ENCODE results near the gene GRN. TPM values are rescaled to one million over a fixed set of nuclear protein-coding genes. Genes with fewer than 3 reads are reported as not detected.

Gene GRN
- total RNA-seq, 1 experiment from 2014 or later: 206 TPM

- CTCF ChIA-PET: interaction anchor here (0.7 to 2.1 kb wide), 14 partner anchors 8 to 426 kb away, joined by 3 to 12 read pairs (median 5); partner anchors contain the start of genes GRN and HROB
- RAD21 ChIA-PET (ENCODE audit: low non-redundant PET in 1 of 2, low total read pairs in 2 of 2, uncharacterized antibody in 2 of 2, unreplicated experiment in 2 of 2): no interaction called here
- H3K36me3 ChIP-seq (ENCODE audit: control insufficient read depth in 1 of 2, insufficient read depth in 2 of 2, low read length in 2 of 2): no peaks in the 10 kb centered on the region
- DNase-seq (ENCODE audit: low read depth, low spot score) (no peak), ATAC-seq (peak; percentile 87)
- peaks cover 7 to 27% of the 10 kb centered on the region in 2 experiments; a peak in 3 of 4 replicates for H3K4me1 ChIP-seq (ENCODE audit: control insufficient read depth in 1 of 2, insufficient read depth in 2 of 2, low read length in 2 of 2)
- BruUV-seq (replicated peaks): no TSS peak
- H3K9me3 ChIP-seq (ENCODE audit: control insufficient read depth in 1 of 2, insufficient read depth in 1 of 2, low read depth in 1 of 2, low read length in 2 of 2): no peaks in the 10 kb centered on the region
- H3K9me2 ChIP-seq (ENCODE audit: insufficient read depth): no peaks in the 10 kb centered on the region
- H3K9ac ChIP-seq (ENCODE audit: low read length): peak within 1 kb of the TSS; percentile 74
- H3K4me2 ChIP-seq (ENCODE audit: low read length): peak within 1 kb of the TSS; percentile 93
- H3K27ac ChIP-seq (ENCODE audit: low read depth, low read length): peak within 1 kb of the TSS; percentile 72; the same call in 1 of the 2 replicates
- no peaks in the 10 kb centered on the region for H4K20me1 ChIP-seq (ENCODE audit: insufficient read depth)
- no peaks in the 10 kb centered on the region for H3K27me3 ChIP-seq (ENCODE audit: insufficient read depth, low read length)
- intact Hi-C loops (cut with micrococcal nuclease): loop anchor here (10.0 kb wide), 1 partner anchor 459 kb away; the partner anchor contains the start of gene MPP2
- H2AFZ ChIP-seq (ENCODE audit: low read depth, low read length, poor library complexity, severe bottlenecking): peak within 1 kb of the TSS; percentile 14
- POLR2A ChIA-PET: interaction anchor here (0.6 to 1.0 kb wide), 2 partner anchors 22 to 164 kb away, joined by 3 read pairs; partner anchors contain the start of gene ATXN7L3
- H3K4me3 ChIP-seq (replicated peaks in 1 of 2; ENCODE audit: low read depth in 1 of 2, low read length in 2 of 2): peak within 1 kb of the TSS; percentile 60 to 75
- H3K79me2 ChIP-seq (ENCODE audit: insufficient read depth, low read length): no peaks in the 10 kb centered on the region
- peak; percentile 79 for TF ChIP-seq POLR2AphosphoS5 (IDR thresholded peaks at IDR 0.05; ENCODE audit: low read depth, low read length)
- TF ChIP-seq YY1 (IDR thresholded peaks at IDR 0.05; ENCODE audit: extremely low read depth, insufficient replicate concordance, low read depth, low read length): no peak
- TF ChIP-seq SP1 (IDR thresholded peaks at IDR 0.05; ENCODE audit: low read depth): no peak
- TF ChIP-seq ZFX (IDR thresholded peaks at IDR 0.05): peak; percentile 37; the same call in 1 of the 2 replicates
- TF ChIP-seq ZNF274 (IDR thresholded peaks at IDR 0.05; ENCODE audit: low read depth, low read length): no peak
- no peak for TF ChIP-seq MAX (IDR thresholded peaks at IDR 0.05)
- TF ChIP-seq EZH2phosphoT487 (IDR thresholded peaks at IDR 0.05; ENCODE audit: borderline replicate concordance): no peak
- TF ChIP-seq CTCF (IDR thresholded peaks at IDR 0.05 in 2 of 3, conservative IDR thresholded peaks at IDR 0.05 in 1 of 3; ENCODE audit: borderline replicate concordance in 1 of 3, insufficient read depth in 1 of 3, low read depth in 2 of 3, low read length in 2 of 3): peak; percentile 26 to 56 (median 42); a peak in 5 of 6 replicates
- TF ChIP-seq TCF7L2 (IDR thresholded peaks at IDR 0.05; ENCODE audit: borderline replicate concordance, extremely low read depth, insufficient read depth, insufficient read length): no peak
- TF ChIP-seq RAD21 (IDR thresholded peaks at IDR 0.05; ENCODE audit: low read depth): no peak
- no peak for TF ChIP-seq ZBTB33 (IDR thresholded peaks at IDR 0.05; ENCODE audit: extremely low read depth, insufficient replicate concordance, low read length)
- TF ChIP-seq ATF3 (IDR thresholded peaks at IDR 0.05): no peak
- TF ChIP-seq SIN3A (IDR thresholded peaks at IDR 0.05; ENCODE audit: low read depth): no peak
- no peak for TF ChIP-seq JUND (IDR thresholded peaks at IDR 0.05)
- no peak for TF ChIP-seq EGR1 (IDR thresholded peaks at IDR 0.05; ENCODE audit: low read depth)
- no peak for TF ChIP-seq FOSL1 (IDR thresholded peaks at IDR 0.05; ENCODE audit: low read depth)
- TF ChIP-seq EZH2 (IDR thresholded peaks at IDR 0.05): no peak
- TF ChIP-seq CBX3 (IDR thresholded peaks at IDR 0.05; ENCODE audit: low read depth): no peak
- no peak for TF ChIP-seq POLR2A (IDR thresholded peaks at IDR 0.05; ENCODE audit: borderline replicate concordance, extremely low read depth, insufficient read depth, insufficient read length)
- no peak for TF ChIP-seq ELF1 (IDR thresholded peaks at IDR 0.05; ENCODE audit: borderline replicate concordance, low read depth)
- no peak for TF ChIP-seq CEBPB (IDR thresholded peaks at IDR 0.05; ENCODE audit: low read depth)
- no peak for TF ChIP-seq SRF (IDR thresholded peaks at IDR 0.05; ENCODE audit: low read depth)
Observed at GRCh38 chr17:44363613-44364159, 18.6 kb downstream of the GRN start, which contains the start of gene FAM171A2. FAM171A2 (minus strand) TSS chr17:44363853; CDS start chr17:44363714, 139 bp downstream.

Measured in HCT116 (cell line).